Uterus (tissue), 2 donors: ENCODE results near the gene RICTOR.

Experiments
- POLR2A ChIP-seq, 2 donors: fragments of 450-650 bp; IDR thresholded peaks; one replicate each; pipeline ENCODE4 v1.6.1; 2016; ENCODE audit warnings: antibody characterized with exemption in 2 of 2, mild to moderate bottlenecking in 1 of 2, moderate library complexity in 1 of 2
- TF ChIP-seq, protein P1 (sequence below), 4 experiments: fragments of 200-600 bp in 2 of 4; fragments of 450-650 bp in 2 of 4; sonication (generic) in 2 of 4; IDR thresholded peaks; one replicate each; pipeline ENCODE4 v1.5.1; 2016 to 2019; ENCODE audit warnings: antibody characterized with exemption in 4 of 4, mild to moderate bottlenecking in 2 of 4, moderate library complexity in 1 of 4

DNA sequence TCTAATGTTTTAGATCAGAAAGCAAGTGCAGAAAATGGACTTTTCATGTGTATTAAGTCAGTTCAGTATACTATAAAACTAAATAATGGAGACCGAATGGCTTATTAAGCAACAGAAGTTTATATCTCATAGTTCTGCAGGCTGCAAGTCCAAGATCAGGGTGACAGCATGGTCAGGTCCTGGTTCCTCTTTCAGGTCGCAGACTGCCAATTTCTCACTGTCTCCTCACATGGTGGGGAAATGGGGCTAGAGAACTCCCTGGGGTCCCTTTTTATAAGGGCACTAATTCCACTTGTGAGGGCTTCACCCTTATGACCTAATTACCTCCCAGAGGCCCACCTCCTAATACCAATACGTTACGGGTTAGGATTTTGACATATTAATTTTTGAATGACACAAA is 48.7 kb downstream of the RICTOR start:
- TF ChIP-seq, protein P1, sequence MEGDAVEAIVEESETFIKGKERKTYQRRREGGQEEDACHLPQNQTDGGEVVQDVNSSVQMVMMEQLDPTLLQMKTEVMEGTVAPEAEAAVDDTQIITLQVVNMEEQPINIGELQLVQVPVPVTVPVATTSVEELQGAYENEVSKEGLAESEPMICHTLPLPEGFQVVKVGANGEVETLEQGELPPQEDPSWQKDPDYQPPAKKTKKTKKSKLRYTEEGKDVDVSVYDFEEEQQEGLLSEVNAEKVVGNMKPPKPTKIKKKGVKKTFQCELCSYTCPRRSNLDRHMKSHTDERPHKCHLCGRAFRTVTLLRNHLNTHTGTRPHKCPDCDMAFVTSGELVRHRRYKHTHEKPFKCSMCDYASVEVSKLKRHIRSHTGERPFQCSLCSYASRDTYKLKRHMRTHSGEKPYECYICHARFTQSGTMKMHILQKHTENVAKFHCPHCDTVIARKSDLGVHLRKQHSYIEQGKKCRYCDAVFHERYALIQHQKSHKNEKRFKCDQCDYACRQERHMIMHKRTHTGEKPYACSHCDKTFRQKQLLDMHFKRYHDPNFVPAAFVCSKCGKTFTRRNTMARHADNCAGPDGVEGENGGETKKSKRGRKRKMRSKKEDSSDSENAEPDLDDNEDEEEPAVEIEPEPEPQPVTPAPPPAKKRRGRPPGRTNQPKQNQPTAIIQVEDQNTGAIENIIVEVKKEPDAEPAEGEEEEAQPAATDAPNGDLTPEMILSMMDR (IDR thresholded peaks at IDR 0.05): no peak
- no peak for TF ChIP-seq POLR2A (IDR thresholded peaks at IDR 0.05)
